ENCODE data around the gene ATXN7L3B. TPM values are rescaled to one million over a fixed set of nuclear protein-coding genes. Genes with fewer than 3 reads are reported as not detected.

The ATXN7L3B gene
- total RNA-seq, 2 donors from 2014 or later = 39.5 to 42.8 TPM

- H3K4me3 Mint-ChIP-seq = no peak overlapping the region
- DNase-seq (no peak), ATAC-seq (no peak)
- H3K36me3 Mint-ChIP-seq (ENCODE audit: low read depth) = no peaks in the 10 kb centered on the region
- H3K27ac Mint-ChIP-seq = no peak overlapping the region
- no peaks in the 10 kb centered on the region for H3K9me3 ChIP-seq (ENCODE audit: control insufficient read depth, low read length, poor library complexity, severe bottlenecking)
- H3K27me3 Mint-ChIP-seq = peaks cover 25% of the 10 kb centered on the region
- no peaks in the 10 kb centered on the region for H3K4me1 Mint-ChIP-seq
Observed at GRCh38 chr12:74579446-74579845, 41.8 kb downstream of the ATXN7L3B start.

DNA sequence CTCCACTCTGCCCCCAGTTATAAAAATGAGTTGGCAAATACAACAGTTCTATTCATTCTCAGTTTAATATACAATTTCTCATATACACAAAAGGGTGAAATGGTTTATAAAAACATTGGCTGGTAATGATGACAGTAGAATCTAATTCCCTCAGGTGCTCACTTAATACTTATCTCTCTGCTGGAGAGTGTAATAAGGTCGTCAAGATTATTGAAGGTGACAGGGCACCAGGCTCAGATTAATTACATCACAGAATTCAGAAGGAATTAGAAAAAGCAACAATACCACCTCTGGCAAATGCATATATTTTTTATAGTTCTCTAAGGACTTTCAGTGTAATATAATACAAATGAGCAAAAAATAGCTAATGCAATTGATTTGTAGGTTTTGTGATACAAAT, 42.3 kb downstream of the ATXN7L3B start:
- no peak for ATAC-seq

DNA sequence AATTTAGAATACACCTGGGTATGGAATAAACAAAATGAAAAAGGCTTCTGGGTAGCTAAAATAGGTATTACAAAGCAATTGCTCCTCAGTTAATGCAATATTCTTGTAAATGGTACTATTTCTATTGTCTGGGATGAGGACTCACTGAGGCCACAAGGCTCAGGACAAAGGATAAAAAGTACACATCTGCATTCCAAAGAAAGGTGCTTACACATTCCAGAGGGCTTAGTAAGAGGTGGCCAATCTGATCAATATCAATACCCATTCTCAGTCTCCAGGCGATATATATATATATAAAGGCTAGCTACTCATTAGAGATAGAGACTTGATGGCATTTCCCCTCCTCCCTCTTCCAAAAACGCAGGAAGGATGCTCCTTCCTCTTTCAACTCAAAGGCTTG, 43.8 kb downstream of the ATXN7L3B start:
- Mint-ChIP-seq H3K4me3 (no peak overlapping the region), H3K27me3 (peaks cover 28% of the 10 kb centered on the region), H3K27ac (no peak overlapping the region), H3K36me3 (ENCODE audit: low read depth) (no peaks in the 10 kb centered on the region), H3K4me1 (peaks cover 3% of the 10 kb centered on the region)
- no peak for ATAC-seq
- no peaks in the 10 kb centered on the region for H3K9me3 ChIP-seq (ENCODE audit: control insufficient read depth, low read length, poor library complexity, severe bottlenecking)
- DNase-seq = no peak

More for the DNA sequence above, 42.3 kb downstream of the ATXN7L3B start:
- no peak overlapping the region for H3K27ac Mint-ChIP-seq
- H3K36me3 Mint-ChIP-seq (ENCODE audit: low read depth) = no peaks in the 10 kb centered on the region
- no peak for DNase-seq
- H3K9me3 ChIP-seq (ENCODE audit: control insufficient read depth, low read length, poor library complexity, severe bottlenecking) = no peaks in the 10 kb centered on the region
- H3K27me3 Mint-ChIP-seq = peaks cover 30% of the 10 kb centered on the region
- H3K4me1 Mint-ChIP-seq = peaks cover 2% of the 10 kb centered on the region
- H3K4me3 Mint-ChIP-seq = no peak overlapping the region

DNA sequence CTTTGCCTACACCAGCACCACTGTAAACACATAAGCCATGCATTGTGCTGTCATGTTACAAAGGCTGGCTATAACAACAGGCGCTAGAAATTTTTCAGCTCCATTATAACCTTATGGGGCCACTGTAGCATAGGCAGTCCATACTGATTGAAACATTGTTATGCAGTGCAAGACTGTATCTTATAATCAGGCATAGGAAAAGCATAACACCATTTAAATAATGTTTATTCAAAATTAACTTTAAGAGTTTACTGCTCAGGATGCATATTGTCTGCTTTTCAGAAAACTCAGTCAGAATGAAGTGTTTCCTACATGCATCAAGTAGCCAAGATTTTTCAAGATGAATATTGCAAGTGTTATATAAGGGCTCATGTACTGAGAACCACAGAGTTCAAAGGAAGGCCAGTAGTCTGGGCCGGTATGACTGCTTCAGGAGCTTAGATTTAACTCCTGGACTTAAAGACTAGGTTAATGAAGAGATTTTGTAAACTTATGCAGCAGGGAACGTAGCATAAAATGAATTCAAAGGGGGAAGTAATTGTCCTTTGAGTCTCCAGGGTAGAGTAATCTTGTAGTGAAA, 46.9 kb downstream of the ATXN7L3B start:
- Mint-ChIP-seq H3K4me3 (no peak overlapping the region), H3K4me1 (peaks cover 3% of the 10 kb centered on the region), H3K36me3 (ENCODE audit: low read depth) (no peaks in the 10 kb centered on the region), H3K27ac (no peak overlapping the region), H3K27me3 (peaks cover 12% of the 10 kb centered on the region)
- DNase-seq (no peak), ATAC-seq (no peak)
- H3K9me3 ChIP-seq (ENCODE audit: control insufficient read depth, low read length, poor library complexity, severe bottlenecking) = no peaks in the 10 kb centered on the region

DNA sequence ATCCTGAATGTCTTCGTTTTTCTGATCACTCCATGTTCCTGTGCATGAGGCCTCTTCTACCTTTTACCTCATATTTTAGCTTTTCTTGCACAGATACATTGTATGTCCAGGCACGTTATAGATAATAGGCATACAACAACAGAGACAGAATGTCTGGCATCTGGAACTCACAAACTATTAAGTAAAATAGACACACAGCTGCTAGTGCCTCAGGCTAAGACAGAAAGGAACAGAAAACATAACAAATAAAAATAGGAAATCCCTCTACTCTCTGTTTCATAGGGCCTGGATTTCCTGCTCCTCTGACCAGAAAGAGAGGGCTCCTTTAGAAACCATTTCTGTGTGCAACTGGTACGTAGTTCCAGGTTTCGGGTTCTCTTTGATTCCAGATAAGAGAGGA, 48.6 kb downstream of the ATXN7L3B start:
- H3K4me3 Mint-ChIP-seq = no peak overlapping the region
- H3K9me3 ChIP-seq (ENCODE audit: control insufficient read depth, low read length, poor library complexity, severe bottlenecking) = no peaks in the 10 kb centered on the region
- no peak overlapping the region for H3K27ac Mint-ChIP-seq
- no peak for ATAC-seq
- H3K27me3 Mint-ChIP-seq = peaks cover 7% of the 10 kb centered on the region
- no peak for DNase-seq
- no peaks in the 10 kb centered on the region for H3K36me3 Mint-ChIP-seq (ENCODE audit: low read depth)
- peaks cover 3% of the 10 kb centered on the region for H3K4me1 Mint-ChIP-seq

Measured in T-helper 17 cell (primary cell).